GM23338 (cell line): ENCODE measurements around the gene RPN2. TPM values are rescaled to one million over a fixed set of nuclear protein-coding genes. Genes with fewer than 3 reads are reported as not detected.

Experiments
- ATAC-seq: fragments of 200-7000 bp; cut with Tn5 transposase; 3 replicates; pipeline ENCODE4 v1.9.1; 2020
- DNase-seq: peaks from one replicate; pipeline ENCODE4 v3.0.0-alpha.2; 2015; ENCODE audit warnings: low spot score
- H2AFZ ChIP-seq: fragments of 200-600 bp; sonication (generic); 2 replicates; pipeline ENCODE4 v1.8.0; 2016; ENCODE audit warnings: antibody characterized with exemption, mild to moderate bottlenecking, moderate library complexity
- H3F3A ChIP-seq: fragments of 200-600 bp; sonication (generic); replicated peaks from 2 replicates; pipeline ENCODE4 v1.8.0; 2017; ENCODE audit warnings: antibody characterized with exemption, mixed run types, low read depth
- H3K27ac ChIP-seq: fragments of 200-600 bp; sonication (generic); 2 replicates; pipeline ENCODE4 v1.6.1; 2016; ENCODE audit warnings: low read depth
- H3K27me3 ChIP-seq: fragments of 200-600 bp; sonication (generic); 2 replicates; pipeline ENCODE4 v1.8.0; 2016; ENCODE audit warnings: mild to moderate bottlenecking, mixed run types, moderate library complexity; ENCODE audit not compliant: insufficient read depth
- H3K36me3 ChIP-seq: fragments of 200-600 bp; sonication (generic); 2 replicates; pipeline ENCODE4 v1.8.0; 2016; ENCODE audit warnings: mild to moderate bottlenecking; ENCODE audit not compliant: insufficient read depth
- H3K4me1 ChIP-seq: fragments of 200-600 bp; sonication (generic); 2 replicates; pipeline ENCODE4 v1.8.0; 2016; ENCODE audit warnings: mild to moderate bottlenecking, moderate library complexity; ENCODE audit not compliant: insufficient read depth
- H3K4me2 ChIP-seq: fragments of 200-600 bp; sonication (generic); 2 replicates; pipeline ENCODE4 v1.7.1; 2017; ENCODE audit warnings: mixed run types
- H3K4me3 ChIP-seq: fragments of 200-600 bp; sonication (generic); 2 replicates; pipeline ENCODE4 v1.6.1; 2016; ENCODE audit warnings: mixed run types
- H3K79me2 ChIP-seq: fragments of 200-600 bp; sonication (generic); replicated peaks from 2 replicates; pipeline ENCODE4 v1.8.0; 2017; ENCODE audit warnings: mild to moderate bottlenecking; ENCODE audit not compliant: insufficient read depth
- H3K9me2 ChIP-seq: fragments of 200-600 bp; sonication (generic); 2 replicates; pipeline ENCODE4 v1.8.0; 2017; ENCODE audit not compliant: insufficient read depth
- H4K20me1 ChIP-seq: fragments of 200-600 bp; sonication (generic); replicated peaks from 2 replicates; pipeline ENCODE4 v1.8.0; 2017; ENCODE audit warnings: mild to moderate bottlenecking; ENCODE audit not compliant: insufficient read depth
- H3K27ac Mint-ChIP-seq: 2 replicates; pipeline ENCODE4 v1.8.0; 2020; ENCODE audit warnings: inconsistent platforms, mild to moderate bottlenecking, moderate library complexity, mixed read lengths
- H3K27me3 Mint-ChIP-seq: 3 replicates; pipeline ENCODE4 v1.8.0; 2022; ENCODE audit warnings: low read depth, mild to moderate bottlenecking, moderate library complexity, mixed read lengths, inconsistent platforms; ENCODE audit not compliant: insufficient read depth, poor library complexity
- H3K36me3 Mint-ChIP-seq: 3 replicates; pipeline ENCODE4 v1.8.0; 2021; ENCODE audit warnings: low read depth, mild to moderate bottlenecking, inconsistent platforms, moderate library complexity, mixed read lengths
- H3K4me1 Mint-ChIP-seq: 3 replicates; pipeline ENCODE4 v1.8.0; 2020; ENCODE audit warnings: mild to moderate bottlenecking, inconsistent platforms, mixed read lengths
- H3K4me3 Mint-ChIP-seq: 3 replicates; pipeline ENCODE4 v1.8.0; 2021; ENCODE audit warnings: moderate library complexity, mild to moderate bottlenecking, inconsistent platforms, mixed read lengths
- H3K9me3 Mint-ChIP-seq: 3 replicates; pipeline ENCODE4 v1.8.0; 2020; ENCODE audit warnings: moderate library complexity, mild to moderate bottlenecking, inconsistent platforms, mixed read lengths
- CREB1 ChIP-seq: fragments of 250-450 bp; sonication (Bioruptor Pico); IDR thresholded peaks from 2 replicates; pipeline ENCODE4 v1.5.0; 2020; ENCODE audit warnings: low read depth, mild to moderate bottlenecking, moderate library complexity
- EZH2phosphoT487 ChIP-seq: fragments of 200-600 bp; sonication (generic); IDR thresholded peaks from one replicate; pipeline ENCODE4 v1.8.1; 2018; ENCODE audit warnings: antibody characterized with exemption; ENCODE audit not compliant: unreplicated experiment
- JUNB ChIP-seq: IDR thresholded peaks from one replicate; pipeline ENCODE4 v1.6.1; 2016; ENCODE audit warnings: antibody characterized with exemption; ENCODE audit not compliant: unreplicated experiment
- STAT1 ChIP-seq: IDR thresholded peaks from one replicate; pipeline ENCODE4 v1.6.1; 2016; ENCODE audit warnings: antibody characterized with exemption; ENCODE audit not compliant: unreplicated experiment
- ZNF114 ChIP-seq: fragments of 250-450 bp; sonication (Bioruptor Pico); IDR thresholded peaks from 2 replicates; pipeline ENCODE4 v1.5.0; 2020; ENCODE audit warnings: mild to moderate bottlenecking, moderate library complexity
- ZNF331 ChIP-seq: fragments of 250-450 bp; sonication (Bioruptor Pico); IDR thresholded peaks from 2 replicates; pipeline ENCODE4 v1.5.0; 2020; ENCODE audit warnings: low read depth, mild to moderate bottlenecking, moderate library complexity
- polyA plus RNA-seq: library from polyadenylated mRNA; unstranded; fragments of >200 nt; fragmentation: Nextera tagmentation; extraction: Ambion mirVana; gene quantifications from 2 replicates; pipeline ENCODE4 v1.2.1, GENCODE V29; 2016
- total RNA-seq: library from RNA; depleted of rRNA; stranded (reverse); fragments of >200 nt; shearing (Covaris generic); gene quantifications from 2 replicates; pipeline ENCODE4 v1.2.3, GENCODE V29; 2014
- TF ChIP-seq, protein P1 (sequence below), 2 experiments: fragments of 200-600 bp in 1 of 2; sonication (generic) in 1 of 2; conservative IDR thresholded peaks; 2 replicates each; pipeline versions ENCODE4 v1.5.1 to v1.6.1; 2016 to 2017; ENCODE audit warnings: antibody characterized with exemption in 2 of 2, low read depth in 2 of 2, mild to moderate bottlenecking in 2 of 2, moderate library complexity in 1 of 2
- TF ChIP-seq, protein P2 (sequence below): IDR thresholded peaks from one replicate; pipeline ENCODE4 v1.6.1; 2018; ENCODE audit warnings: antibody characterized with exemption; ENCODE audit not compliant: unreplicated experiment
- TF ChIP-seq, protein P3 (sequence below): fragments of 250-450 bp; sonication (Bioruptor Pico); IDR thresholded peaks from 2 replicates; pipeline ENCODE4 v1.5.0; 2020; ENCODE audit warnings: mild to moderate bottlenecking, moderate library complexity

RPN2 gene
- total and polyA plus RNA-seq, 2 experiments from 2014 or later: 244 to 302 TPM

DNA sequence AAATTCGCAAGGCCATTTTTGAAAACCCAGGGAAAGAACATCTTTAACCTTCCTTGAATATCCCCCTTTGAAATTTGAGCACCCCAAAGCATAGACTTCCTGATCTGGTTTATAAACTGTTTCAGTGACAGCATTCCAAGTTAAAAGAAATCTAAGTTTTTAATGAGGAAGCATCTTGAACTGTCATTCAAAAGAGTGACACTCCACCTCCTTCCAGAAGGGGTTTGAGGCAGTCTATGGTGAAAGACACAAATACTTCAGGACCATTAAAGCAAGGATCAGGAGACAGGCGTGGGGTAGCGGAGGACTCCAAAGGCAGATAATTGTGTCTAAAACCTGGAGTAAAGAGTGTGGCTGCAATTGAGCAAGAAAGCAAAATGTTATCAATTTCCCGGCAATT lies 81.8 kb downstream of the RPN2 start (continued):
- TF ChIP-seq ZNF114 (CRISPR knock-in tag): no peak
- no peak for TF ChIP-seq STAT1
- TF ChIP-seq, protein P1, sequence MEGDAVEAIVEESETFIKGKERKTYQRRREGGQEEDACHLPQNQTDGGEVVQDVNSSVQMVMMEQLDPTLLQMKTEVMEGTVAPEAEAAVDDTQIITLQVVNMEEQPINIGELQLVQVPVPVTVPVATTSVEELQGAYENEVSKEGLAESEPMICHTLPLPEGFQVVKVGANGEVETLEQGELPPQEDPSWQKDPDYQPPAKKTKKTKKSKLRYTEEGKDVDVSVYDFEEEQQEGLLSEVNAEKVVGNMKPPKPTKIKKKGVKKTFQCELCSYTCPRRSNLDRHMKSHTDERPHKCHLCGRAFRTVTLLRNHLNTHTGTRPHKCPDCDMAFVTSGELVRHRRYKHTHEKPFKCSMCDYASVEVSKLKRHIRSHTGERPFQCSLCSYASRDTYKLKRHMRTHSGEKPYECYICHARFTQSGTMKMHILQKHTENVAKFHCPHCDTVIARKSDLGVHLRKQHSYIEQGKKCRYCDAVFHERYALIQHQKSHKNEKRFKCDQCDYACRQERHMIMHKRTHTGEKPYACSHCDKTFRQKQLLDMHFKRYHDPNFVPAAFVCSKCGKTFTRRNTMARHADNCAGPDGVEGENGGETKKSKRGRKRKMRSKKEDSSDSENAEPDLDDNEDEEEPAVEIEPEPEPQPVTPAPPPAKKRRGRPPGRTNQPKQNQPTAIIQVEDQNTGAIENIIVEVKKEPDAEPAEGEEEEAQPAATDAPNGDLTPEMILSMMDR (conservative IDR thresholded peaks at IDR 0.05; ENCODE audit: low read depth in 2 of 2): no peak
- TF ChIP-seq, protein P2, sequence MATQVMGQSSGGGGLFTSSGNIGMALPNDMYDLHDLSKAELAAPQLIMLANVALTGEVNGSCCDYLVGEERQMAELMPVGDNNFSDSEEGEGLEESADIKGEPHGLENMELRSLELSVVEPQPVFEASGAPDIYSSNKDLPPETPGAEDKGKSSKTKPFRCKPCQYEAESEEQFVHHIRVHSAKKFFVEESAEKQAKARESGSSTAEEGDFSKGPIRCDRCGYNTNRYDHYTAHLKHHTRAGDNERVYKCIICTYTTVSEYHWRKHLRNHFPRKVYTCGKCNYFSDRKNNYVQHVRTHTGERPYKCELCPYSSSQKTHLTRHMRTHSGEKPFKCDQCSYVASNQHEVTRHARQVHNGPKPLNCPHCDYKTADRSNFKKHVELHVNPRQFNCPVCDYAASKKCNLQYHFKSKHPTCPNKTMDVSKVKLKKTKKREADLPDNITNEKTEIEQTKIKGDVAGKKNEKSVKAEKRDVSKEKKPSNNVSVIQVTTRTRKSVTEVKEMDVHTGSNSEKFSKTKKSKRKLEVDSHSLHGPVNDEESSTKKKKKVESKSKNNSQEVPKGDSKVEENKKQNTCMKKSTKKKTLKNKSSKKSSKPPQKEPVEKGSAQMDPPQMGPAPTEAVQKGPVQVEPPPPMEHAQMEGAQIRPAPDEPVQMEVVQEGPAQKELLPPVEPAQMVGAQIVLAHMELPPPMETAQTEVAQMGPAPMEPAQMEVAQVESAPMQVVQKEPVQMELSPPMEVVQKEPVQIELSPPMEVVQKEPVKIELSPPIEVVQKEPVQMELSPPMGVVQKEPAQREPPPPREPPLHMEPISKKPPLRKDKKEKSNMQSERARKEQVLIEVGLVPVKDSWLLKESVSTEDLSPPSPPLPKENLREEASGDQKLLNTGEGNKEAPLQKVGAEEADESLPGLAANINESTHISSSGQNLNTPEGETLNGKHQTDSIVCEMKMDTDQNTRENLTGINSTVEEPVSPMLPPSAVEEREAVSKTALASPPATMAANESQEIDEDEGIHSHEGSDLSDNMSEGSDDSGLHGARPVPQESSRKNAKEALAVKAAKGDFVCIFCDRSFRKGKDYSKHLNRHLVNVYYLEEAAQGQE: no peak
- no peak for TF ChIP-seq ZNF331
- TF ChIP-seq JUNB: no peak

DNA sequence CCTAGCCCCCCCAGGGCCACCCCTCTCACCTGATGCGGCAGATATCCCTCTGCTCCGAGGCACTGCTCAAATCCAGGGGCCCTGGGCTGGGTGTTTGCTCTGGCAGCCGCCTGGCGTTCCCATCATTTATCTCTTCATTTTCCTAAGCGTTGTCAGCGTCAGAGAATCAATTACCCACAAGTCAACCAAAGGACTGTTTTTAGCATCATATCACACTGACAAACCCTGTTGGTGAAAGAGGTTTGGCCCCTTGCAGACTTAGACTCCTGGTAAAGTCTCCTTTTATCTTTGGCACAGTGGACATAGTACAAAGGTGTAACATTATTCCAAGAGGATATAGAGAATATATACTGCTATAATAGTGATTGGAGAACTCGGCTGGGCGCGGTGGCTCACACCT lies 82.6 kb downstream of the RPN2 start, which contains the start of gene GHRH:
Gene GHRH (minus strand): TSS at position 101 of the 400 bp plus-strand sequence. CDS start 4,925 bp downstream, outside the sequence.
- peaks cover 13% of the 10 kb centered on the region for H3K27me3 Mint-ChIP-seq
- no peak within 1 kb of the TSS for H3K27ac Mint-ChIP-seq
- Histone ChIP-seq H3K27me3 (no peaks in the 10 kb centered on the region), H3F3A (peaks cover 8% of the 10 kb centered on the region; the same call in 1 of the 2 replicates), H3K9me2 (no peaks in the 10 kb centered on the region), H2AFZ (peak within 1 kb of the TSS; percentile 18; the same call in 1 of the 2 replicates), H3K36me3 (no peaks in the 10 kb centered on the region), H3K79me2 (no peaks in the 10 kb centered on the region), H3K4me2 (0 out of 2 replicates have a peak within 1 kb of the TSS, but pooled peaks have one; percentile 3), H3K4me3 (no peak within 1 kb of the TSS), H3K27ac (no peak within 1 kb of the TSS), H3K4me1 (peaks cover 12% of the 10 kb centered on the region), H4K20me1 (no peaks in the 10 kb centered on the region)
- DNase-seq (no peak), ATAC-seq (no peak)
- no peaks in the 10 kb centered on the region for H3K36me3 Mint-ChIP-seq
- peaks cover 35% of the 10 kb centered on the region for H3K4me1 Mint-ChIP-seq
- no peak within 1 kb of the TSS for H3K4me3 Mint-ChIP-seq
- no peak for TF ChIP-seq EZH2phosphoT487
- no peak for TF ChIP-seq JUNB
- no peak for TF ChIP-seq CREB1 (CRISPR knock-in tag)
- no peak for TF ChIP-seq STAT1
- TF ChIP-seq ZNF331: no peak
- TF ChIP-seq, protein P3, sequence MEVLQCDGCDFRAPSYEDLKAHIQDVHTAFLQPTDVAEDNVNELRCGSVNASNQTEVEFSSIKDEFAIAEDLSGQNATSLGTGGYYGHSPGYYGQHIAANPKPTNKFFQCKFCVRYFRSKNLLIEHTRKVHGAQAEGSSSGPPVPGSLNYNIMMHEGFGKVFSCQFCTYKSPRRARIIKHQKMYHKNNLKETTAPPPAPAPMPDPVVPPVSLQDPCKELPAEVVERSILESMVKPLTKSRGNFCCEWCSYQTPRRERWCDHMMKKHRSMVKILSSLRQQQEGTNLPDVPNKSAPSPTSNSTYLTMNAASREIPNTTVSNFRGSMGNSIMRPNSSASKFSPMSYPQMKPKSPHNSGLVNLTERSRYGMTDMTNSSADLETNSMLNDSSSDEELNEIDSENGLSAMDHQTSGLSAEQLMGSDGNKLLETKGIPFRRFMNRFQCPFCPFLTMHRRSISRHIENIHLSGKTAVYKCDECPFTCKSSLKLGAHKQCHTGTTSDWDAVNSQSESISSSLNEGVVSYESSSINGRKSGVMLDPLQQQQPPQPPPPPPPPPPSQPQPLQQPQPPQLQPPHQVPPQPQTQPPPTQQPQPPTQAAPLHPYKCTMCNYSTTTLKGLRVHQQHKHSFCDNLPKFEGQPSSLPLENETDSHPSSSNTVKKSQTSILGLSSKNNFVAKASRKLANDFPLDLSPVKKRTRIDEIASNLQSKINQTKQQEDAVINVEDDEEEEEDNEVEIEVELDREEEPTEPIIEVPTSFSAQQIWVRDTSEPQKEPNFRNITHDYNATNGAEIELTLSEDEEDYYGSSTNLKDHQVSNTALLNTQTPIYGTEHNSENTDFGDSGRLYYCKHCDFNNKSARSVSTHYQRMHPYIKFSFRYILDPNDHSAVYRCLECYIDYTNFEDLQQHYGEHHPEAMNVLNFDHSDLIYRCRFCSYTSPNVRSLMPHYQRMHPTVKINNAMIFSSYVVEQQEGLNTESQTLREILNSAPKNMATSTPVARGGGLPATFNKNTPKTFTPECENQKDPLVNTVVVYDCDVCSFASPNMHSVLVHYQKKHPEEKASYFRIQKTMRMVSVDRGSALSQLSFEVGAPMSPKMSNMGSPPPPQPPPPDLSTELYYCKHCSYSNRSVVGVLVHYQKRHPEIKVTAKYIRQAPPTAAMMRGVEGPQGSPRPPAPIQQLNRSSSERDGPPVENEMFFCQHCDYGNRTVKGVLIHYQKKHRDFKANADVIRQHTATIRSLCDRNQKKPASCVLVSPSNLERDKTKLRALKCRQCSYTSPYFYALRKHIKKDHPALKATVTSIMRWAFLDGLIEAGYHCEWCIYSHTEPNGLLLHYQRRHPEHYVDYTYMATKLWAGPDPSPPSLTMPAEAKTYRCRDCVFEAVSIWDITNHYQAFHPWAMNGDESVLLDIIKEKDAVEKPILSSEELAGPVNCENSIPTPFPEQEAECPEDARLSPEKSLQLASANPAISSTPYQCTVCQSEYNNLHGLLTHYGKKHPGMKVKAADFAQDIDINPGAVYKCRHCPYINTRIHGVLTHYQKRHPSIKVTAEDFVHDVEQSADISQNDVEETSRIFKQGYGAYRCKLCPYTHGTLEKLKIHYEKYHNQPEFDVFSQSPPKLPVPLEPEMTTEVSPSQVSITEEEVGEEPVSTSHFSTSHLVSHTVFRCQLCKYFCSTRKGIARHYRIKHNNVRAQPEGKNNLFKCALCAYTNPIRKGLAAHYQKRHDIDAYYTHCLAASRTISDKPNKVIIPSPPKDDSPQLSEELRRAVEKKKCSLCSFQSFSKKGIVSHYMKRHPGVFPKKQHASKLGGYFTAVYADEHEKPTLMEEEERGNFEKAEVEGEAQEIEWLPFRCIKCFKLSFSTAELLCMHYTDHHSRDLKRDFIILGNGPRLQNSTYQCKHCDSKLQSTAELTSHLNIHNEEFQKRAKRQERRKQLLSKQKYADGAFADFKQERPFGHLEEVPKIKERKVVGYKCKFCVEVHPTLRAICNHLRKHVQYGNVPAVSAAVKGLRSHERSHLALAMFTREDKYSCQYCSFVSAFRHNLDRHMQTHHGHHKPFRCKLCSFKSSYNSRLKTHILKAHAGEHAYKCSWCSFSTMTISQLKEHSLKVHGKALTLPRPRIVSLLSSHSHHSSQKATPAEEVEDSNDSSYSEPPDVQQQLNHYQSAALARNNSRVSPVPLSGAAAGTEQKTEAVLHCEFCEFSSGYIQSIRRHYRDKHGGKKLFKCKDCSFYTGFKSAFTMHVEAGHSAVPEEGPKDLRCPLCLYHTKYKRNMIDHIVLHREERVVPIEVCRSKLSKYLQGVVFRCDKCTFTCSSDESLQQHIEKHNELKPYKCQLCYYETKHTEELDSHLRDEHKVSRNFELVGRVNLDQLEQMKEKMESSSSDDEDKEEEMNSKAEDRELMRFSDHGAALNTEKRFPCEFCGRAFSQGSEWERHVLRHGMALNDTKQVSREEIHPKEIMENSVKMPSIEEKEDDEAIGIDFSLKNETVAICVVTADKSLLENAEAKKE (CRISPR knock-in tag): no peak
- no peaks in the 10 kb centered on the region for H3K9me3 Mint-ChIP-seq
